ENCODE measurements around the gene MPL.

MPL gene

GRCh38 chr1:43358746-43359693, 21.4 kb downstream of the MPL start, which contains the start of gene CDC20 (continued):
- TF ChIP-seq PRDM6 (tag by site-specific recombination; IDR thresholded peaks at IDR 0.05), result no peak

- TF ChIP-seq ZNF654 (tag by site-specific recombination; IDR thresholded peaks at IDR 0.05; ENCODE audit: low read depth) (no peak), ZNF23 (tag by site-specific recombination; IDR thresholded peaks at IDR 0.05; ENCODE audit: borderline replicate concordance) (no peak), ZNF580 (tag by site-specific recombination; IDR thresholded peaks at IDR 0.05) (no peak), ZNF501 (tag by site-specific recombination; IDR thresholded peaks at IDR 0.05) (no peak), ZNF248 (tag by site-specific recombination; IDR thresholded peaks at IDR 0.05) (no peak), SP2 (tag by site-specific recombination; IDR thresholded peaks at IDR 0.05) (no peak), ZNF610 (tag by site-specific recombination; IDR thresholded peaks at IDR 0.05; ENCODE audit: borderline replicate concordance) (no peak), ZNF600 (tag by site-specific recombination; IDR thresholded peaks at IDR 0.05) (no peak)
- Histone ChIP-seq H3K4me1 (ENCODE audit: control insufficient read depth, insufficient read depth, low read length) (peaks cover 6% of the 10 kb centered on the region), H3K36me3 (ENCODE audit: control insufficient read depth in 2 of 2, insufficient read depth in 1 of 2, low read length in 2 of 2) (peaks cover 17 to 56% of the 10 kb centered on the region in 2 experiments), H3K4me3 (ENCODE audit: low read depth, low read length) (peak overlapping the region; percentile 86), H3K27ac (ENCODE audit: extremely low read depth, low read depth, low read length) (0 out of 2 replicates have a peak overlapping the region, but pooled peaks have one; percentile 80), H3K9me3 (ENCODE audit: control insufficient read depth, insufficient read depth, low read depth, low read length) (no peaks in the 10 kb centered on the region)
- CTCF ChIA-PET, result interaction anchor here (3.2 kb wide), 1 partner anchor 55 kb away, joined by 11 read pairs; no protein-coding TSS in a partner anchor
- POLR2A ChIA-PET, result interaction anchor here (0.7 to 2.0 kb wide), 3 partner anchors 8 to 12 kb away, joined by 5 to 34 read pairs (median 5); partner anchors contain the start of gene ELOVL1
Observed at GRCh38 chr1:43359696-43360095, 22.1 kb downstream of the MPL start.

- Histone ChIP-seq H3K27ac (ENCODE audit: extremely low read depth, low read depth, low read length) (no peak overlapping the region), H3K36me3 (ENCODE audit: control insufficient read depth in 2 of 2, insufficient read depth in 1 of 2, low read length in 2 of 2) (peaks cover 17 to 65% of the 10 kb centered on the region in 2 experiments), H3K4me1 (ENCODE audit: control insufficient read depth, insufficient read depth, low read length) (peaks cover 6% of the 10 kb centered on the region), H3K9me3 (ENCODE audit: control insufficient read depth, insufficient read depth, low read depth, low read length) (no peaks in the 10 kb centered on the region), H3K4me3 (ENCODE audit: low read depth, low read length) (peak overlapping the region; percentile 9)
- TF ChIP-seq SALL2 (tag by site-specific recombination; IDR thresholded peaks at IDR 0.05; ENCODE audit: borderline replicate concordance) (no peak), ZNF48 (tag by site-specific recombination; IDR thresholded peaks at IDR 0.05) (no peak), ZFP37 (tag by site-specific recombination; IDR thresholded peaks at IDR 0.05) (no peak), ZNF600 (tag by site-specific recombination; IDR thresholded peaks at IDR 0.05) (peak; percentile 17; the same call in 1 of the 2 replicates)
- POLR2A ChIA-PET, result interaction anchor here (0.7 kb wide), 1 partner anchor 11 kb away, joined by 5 read pairs; no protein-coding TSS in a partner anchor
- CTCF ChIA-PET, result interaction anchor here (0.6 to 3.2 kb wide), 2 partner anchors 54 to 134 kb away, joined by 3 to 11 read pairs; no protein-coding TSS in a partner anchor
Observed at GRCh38 chr1:43360616-43361015, 23.0 kb downstream of the MPL start.

- no peak overlapping the region for H3K27ac ChIP-seq (ENCODE audit: extremely low read depth, low read depth, low read length)
Observed at GRCh38 chr1:43363283-43363934, 25.8 kb downstream of the MPL start.

More at GRCh38 chr1:43363283-43363934, 25.8 kb downstream of the MPL start:
- peaks cover 17 to 69% of the 10 kb centered on the region in 2 experiments for H3K36me3 ChIP-seq (ENCODE audit: control insufficient read depth in 2 of 2, insufficient read depth in 1 of 2, low read length in 2 of 2)
- H3K4me3 ChIP-seq (ENCODE audit: low read depth, low read length), result no peak overlapping the region
- POLR2A ChIA-PET, result interaction anchor here (0.6 to 1.4 kb wide), 4 partner anchors 9 to 247 kb away, joined by 3 to 5 read pairs (median 4); no protein-coding TSS in a partner anchor
- no peaks in the 10 kb centered on the region for H3K9me3 ChIP-seq (ENCODE audit: control insufficient read depth, insufficient read depth, low read depth, low read length)
- peaks cover 8% of the 10 kb centered on the region for H3K4me1 ChIP-seq (ENCODE audit: control insufficient read depth, insufficient read depth, low read length)
- TF ChIP-seq SP2 (tag by site-specific recombination; IDR thresholded peaks at IDR 0.05) (no peak), ZNF37A (tag by site-specific recombination; IDR thresholded peaks at IDR 0.05) (no peak), FEZF1 (tag by site-specific recombination; IDR thresholded peaks at IDR 0.05) (no peak), YY1 (tag by site-specific recombination; IDR thresholded peaks at IDR 0.05) (no peak), ZNF184 (tag by site-specific recombination; IDR thresholded peaks at IDR 0.05) (no peak), ZNF140 (tag by site-specific recombination; IDR thresholded peaks at IDR 0.05) (no peak), KLF9 (tag by site-specific recombination; IDR thresholded peaks at IDR 0.05; ENCODE audit: low read depth) (no peak), ZNF202 (tag by site-specific recombination; IDR thresholded peaks at IDR 0.05; ENCODE audit: borderline replicate concordance) (no peak), ZSCAN16 (tag by site-specific recombination; IDR thresholded peaks at IDR 0.05) (no peak)
- CTCF ChIA-PET, result interaction anchor here (0.7 to 1.1 kb wide), 2 partner anchors 23 to 757 kb away, joined by 3 read pairs; no protein-coding TSS in a partner anchor

Data from HEK293 (cell line).